H54 (cell line): Measurements from ENCODE around the gene ATP6V0A1.
"Not testable (repeated sequence)": the region's sequence is repeated elsewhere in the genome, so short reads cannot be mapped to it uniquely, and the experiment has no call there.

Source experiments
- DNase-seq: peaks from one replicate; pipeline ENCODE4 v3.0.0; 2011; ENCODE audit warnings: low spot score, mixed read lengths; ENCODE audit not compliant: insufficient read length
- FAIRE-seq: peaks from 3 replicates; lab custom pipeline; 2011; peaks lifted over from hg19 to GRCh38; lab: Jason Lieb, UNC
- POLR2A ChIP-seq: IDR thresholded peaks from 2 replicates; pipeline ENCODE4 v1.6.1; 2011; ENCODE audit warnings: low read depth, mild to moderate bottlenecking, low read length

ATP6V0A1 gene

DNA sequence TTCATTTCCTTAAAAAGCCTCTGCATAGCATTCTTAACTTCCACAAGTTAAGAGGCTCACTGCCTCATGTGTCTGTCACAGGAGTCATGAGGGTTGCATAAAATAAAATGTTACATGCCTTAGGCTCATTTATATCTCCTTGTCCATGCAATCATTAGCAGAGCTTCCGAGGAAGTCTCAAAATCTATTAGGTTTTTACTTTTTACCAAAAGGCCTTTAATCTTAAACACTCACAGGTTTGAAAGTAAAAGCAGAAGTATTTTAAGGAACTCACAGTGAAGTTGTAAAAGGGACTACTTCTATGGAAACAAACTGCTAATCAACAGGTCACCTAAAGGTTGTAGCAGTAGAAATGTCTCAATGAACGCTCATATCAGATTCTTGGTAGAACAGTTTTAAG lies 5.2 kb upstream of the ATP6V0A1 start:
- FAIRE-seq (no peak), DNase-seq (no peak)
- TF ChIP-seq POLR2A, result no peak

- not testable (repeated sequence) for FAIRE-seq
These were observed 3.7 kb upstream of the ATP6V0A1 start for GRCh38 chr17:42454987-42455386.

GRCh38 chr17:42456223-42457106 lies 2.2 kb upstream of the ATP6V0A1 start:
- DNase-seq (no peak), FAIRE-seq (no peak)

More at GRCh38 chr17:42454987-42455386, 3.7 kb upstream of the ATP6V0A1 start:
- not testable (repeated sequence) for DNase-seq

GRCh38 chr17:42457107-42457792 lies 1.4 kb upstream of the ATP6V0A1 start:
- no peak for FAIRE-seq
- TF ChIP-seq POLR2A, result no peak
- no peak for DNase-seq

More at GRCh38 chr17:42456223-42457106, 2.2 kb upstream of the ATP6V0A1 start:
- TF ChIP-seq POLR2A, result no peak

DNA sequence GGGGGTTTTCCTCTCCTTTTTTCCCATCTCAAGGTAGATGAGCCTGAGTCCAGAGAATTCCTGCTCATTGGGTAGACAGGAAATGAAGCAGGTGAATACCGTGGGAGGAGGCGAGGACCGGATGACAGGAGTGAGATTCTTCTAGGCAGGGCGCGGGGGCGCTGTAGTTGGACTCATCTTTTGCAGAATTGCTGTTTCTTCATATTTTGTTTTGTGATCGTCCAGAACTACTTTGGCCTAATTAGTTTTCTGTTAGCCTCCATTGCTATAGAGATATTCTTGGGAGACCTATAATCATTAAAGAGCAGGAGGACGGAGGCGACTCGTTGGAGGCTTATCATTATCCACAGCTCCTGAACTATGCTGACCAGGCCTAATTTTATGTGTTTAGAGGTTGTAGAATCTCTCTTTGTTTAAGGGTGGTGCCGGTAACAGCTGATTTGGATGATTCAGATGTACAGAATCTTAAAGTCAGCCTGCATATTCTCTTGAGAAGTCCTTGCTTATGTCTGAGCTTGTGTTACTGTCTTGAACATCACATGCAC lies 650 bp downstream of the ATP6V0A1 start:
- TF ChIP-seq POLR2A, result no peak
- DNase-seq (no peak), FAIRE-seq (no peak)

GRCh38 chr17:42459801-42460281 lies 1.2 kb downstream of the ATP6V0A1 start:
- no peak for DNase-seq
- no peak for FAIRE-seq
- no peak for TF ChIP-seq POLR2A

DNA sequence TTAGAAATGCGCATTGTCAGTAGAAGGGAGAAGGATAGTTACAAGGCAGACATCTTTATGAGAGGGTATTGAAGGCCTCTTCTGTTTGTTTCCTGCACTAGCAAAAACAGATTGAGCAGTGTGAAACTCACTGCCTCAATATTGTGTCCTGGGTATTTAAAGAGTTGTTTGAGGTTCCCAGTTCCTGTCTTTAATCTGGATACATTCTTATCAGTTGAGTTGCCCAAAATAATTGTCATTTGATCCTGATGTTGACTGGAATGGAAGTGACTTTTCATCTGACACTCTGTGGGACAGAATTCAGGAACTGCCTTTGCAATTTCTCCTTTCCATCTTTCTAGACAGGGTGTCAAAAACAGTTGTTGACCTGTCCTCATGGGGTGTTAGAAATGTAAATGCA lies 1.7 kb downstream of the ATP6V0A1 start:
- FAIRE-seq (no peak), DNase-seq (no peak)
- TF ChIP-seq POLR2A, result no peak

DNA sequence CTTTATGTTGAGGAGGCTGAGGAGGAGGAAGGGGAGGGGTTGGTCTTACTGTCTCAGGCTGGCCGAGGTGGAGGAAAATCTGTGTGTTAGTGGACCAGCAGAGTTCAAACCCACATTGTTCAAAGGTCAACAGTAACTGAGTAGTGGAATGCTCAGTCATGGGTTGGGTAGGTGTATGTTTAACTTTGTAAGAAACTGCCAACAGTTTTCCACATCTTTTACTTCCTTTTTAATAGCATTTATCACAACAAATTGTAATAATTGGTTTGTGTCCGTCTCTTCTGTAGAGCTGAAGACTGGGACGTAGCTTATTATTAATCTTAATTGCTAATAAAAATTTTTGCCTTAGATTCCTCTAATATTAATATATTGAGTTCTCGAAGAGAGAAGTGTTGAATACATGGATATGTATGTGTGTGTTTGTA lies 5.3 kb downstream of the ATP6V0A1 start:
- FAIRE-seq (no peak), DNase-seq (no peak)
- no peak for TF ChIP-seq POLR2A

GRCh38 chr17:42467889-42468288 lies 9.2 kb downstream of the ATP6V0A1 start:
- FAIRE-seq, result no peak
- no peak for TF ChIP-seq POLR2A
- DNase-seq, result no peak

GRCh38 chr17:42472709-42473521 lies 14.2 kb downstream of the ATP6V0A1 start:
- no peak for TF ChIP-seq POLR2A
- DNase-seq (no peak), FAIRE-seq (no peak)

DNA sequence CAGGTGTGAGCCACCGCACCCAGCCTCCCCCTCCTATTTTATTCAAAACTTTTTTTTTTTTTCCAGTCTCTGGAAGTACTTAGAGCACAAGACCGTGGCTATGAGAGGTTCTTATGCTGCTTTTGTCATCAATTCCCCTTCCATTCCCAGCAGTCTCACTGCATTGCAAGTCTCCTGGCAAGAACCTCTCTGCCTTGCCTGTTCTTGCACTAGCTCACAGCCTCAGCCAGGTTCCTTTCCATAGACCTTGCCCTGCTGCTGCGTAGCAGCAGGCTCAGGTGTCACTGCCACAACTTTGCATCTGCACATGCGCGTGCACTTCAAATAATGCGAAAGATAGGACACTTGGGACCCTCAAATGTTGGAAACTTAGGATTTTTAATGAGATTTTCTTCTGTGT lies 15.6 kb downstream of the ATP6V0A1 start:
- TF ChIP-seq POLR2A, result no peak
- FAIRE-seq (no peak), DNase-seq (no peak)

DNA sequence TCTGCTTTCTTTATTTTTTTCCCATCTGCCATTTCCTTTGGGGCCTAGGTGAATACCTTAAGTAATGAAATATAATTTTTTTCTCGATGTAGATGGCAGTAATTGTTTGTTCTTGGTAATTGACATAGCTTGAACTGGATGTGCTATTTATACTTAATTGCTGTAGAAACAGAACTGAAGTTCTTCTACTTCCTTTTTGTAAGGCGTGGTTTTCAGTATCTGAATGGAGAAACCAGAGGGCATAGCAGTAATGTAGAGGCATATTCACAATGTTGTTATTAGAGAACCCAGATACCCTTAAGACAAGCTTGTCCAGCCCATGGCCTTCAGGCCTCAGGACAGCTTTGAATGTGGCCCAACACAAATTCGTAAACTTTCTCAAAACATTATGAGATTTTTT lies 16.4 kb downstream of the ATP6V0A1 start:
- DNase-seq (no peak), FAIRE-seq (no peak)
- no peak for TF ChIP-seq POLR2A

GRCh38 chr17:42475835-42476234 lies 17.2 kb downstream of the ATP6V0A1 start:
- FAIRE-seq (no peak), DNase-seq (no peak)
- no peak for TF ChIP-seq POLR2A
